ENCODE results near the gene SLC4A8.

SLC4A8 gene

DNA sequence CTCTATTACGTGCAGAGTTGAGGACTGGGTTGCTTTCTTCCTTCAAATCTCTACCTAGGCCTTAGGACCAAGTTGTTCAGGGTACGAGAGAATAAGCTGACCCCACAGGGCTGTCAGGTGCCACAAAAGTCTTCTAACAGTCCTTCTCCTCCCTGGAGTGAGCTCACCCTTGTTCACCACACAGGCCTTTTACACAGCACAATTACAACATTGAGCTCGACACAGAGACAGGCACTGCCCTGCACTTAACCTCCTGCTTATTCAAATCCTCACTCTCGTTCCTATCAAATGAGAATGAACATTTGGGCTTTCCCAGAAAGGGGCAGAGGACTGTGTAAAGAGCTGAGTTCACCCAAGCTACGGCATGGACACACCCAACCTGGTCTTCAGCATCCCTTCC is 35.8 kb upstream of the SLC4A8 start:
- POLR2A ChIA-PET: no interaction called here
- TF ChIP-seq, protein P1, sequence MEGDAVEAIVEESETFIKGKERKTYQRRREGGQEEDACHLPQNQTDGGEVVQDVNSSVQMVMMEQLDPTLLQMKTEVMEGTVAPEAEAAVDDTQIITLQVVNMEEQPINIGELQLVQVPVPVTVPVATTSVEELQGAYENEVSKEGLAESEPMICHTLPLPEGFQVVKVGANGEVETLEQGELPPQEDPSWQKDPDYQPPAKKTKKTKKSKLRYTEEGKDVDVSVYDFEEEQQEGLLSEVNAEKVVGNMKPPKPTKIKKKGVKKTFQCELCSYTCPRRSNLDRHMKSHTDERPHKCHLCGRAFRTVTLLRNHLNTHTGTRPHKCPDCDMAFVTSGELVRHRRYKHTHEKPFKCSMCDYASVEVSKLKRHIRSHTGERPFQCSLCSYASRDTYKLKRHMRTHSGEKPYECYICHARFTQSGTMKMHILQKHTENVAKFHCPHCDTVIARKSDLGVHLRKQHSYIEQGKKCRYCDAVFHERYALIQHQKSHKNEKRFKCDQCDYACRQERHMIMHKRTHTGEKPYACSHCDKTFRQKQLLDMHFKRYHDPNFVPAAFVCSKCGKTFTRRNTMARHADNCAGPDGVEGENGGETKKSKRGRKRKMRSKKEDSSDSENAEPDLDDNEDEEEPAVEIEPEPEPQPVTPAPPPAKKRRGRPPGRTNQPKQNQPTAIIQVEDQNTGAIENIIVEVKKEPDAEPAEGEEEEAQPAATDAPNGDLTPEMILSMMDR (IDR thresholded peaks at IDR 0.05; ENCODE audit: insufficient read depth, low read length, missing control alignments): no peak
- CTCF ChIA-PET: interaction anchor here (1.0 to 2.7 kb wide), 2 partner anchors 8 to 12 kb away, joined by 3 to 6 read pairs; no protein-coding TSS in a partner anchor

DNA sequence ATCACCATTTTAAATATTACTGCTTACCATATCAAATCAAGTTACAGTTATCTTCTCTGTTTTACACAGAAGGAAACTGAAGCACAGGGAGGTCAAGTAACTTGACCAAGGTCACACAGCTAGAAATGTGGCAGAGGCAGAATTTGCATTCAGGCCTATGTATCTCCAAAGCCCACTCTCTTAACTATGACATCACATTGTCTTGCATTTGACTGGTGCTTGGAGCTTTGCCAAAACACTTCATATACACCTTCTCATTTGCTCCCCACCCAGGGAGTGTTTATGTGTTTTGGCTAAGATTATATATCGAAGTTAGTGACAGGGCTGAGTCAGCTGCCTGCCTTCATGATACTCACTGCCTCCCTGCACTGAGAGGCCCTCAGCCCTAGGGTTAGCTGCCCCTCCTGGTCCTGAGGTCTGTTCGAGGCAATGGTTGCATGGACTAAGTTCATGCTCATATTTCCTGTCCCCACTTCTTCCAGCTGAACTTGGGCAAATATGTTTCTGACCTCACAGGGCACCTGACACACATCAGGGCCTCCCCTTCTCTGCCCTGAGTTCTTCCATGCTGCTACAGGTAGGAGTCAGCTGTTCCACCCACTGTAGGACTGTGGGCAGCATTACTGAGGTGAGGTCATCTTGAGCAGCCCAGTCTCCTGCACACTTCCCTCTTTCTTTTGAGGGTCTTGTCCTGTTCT is 35.2 kb upstream of the SLC4A8 start:
- H3K4me3 ChIP-seq (ENCODE audit: low read depth, low read length): no peak overlapping the region
- DNase-seq (ENCODE audit: low read depth, low spot score): no peak
- ChIA-PET CTCF (interaction anchor here (2.7 kb wide), 1 partner anchor 9 kb away, joined by 6 read pairs; no protein-coding TSS in a partner anchor), POLR2A (no interaction called here)
- TF ChIP-seq, protein P1 (IDR thresholded peaks at IDR 0.05; ENCODE audit: insufficient read depth, low read length, missing control alignments): no peak

More for the DNA sequence above, 35.8 kb upstream of the SLC4A8 start:
- DNase-seq (ENCODE audit: low read depth, low spot score): no peak
- H3K4me3 ChIP-seq (ENCODE audit: low read depth, low read length): no peak overlapping the region

GRCh38 chr12:51390457-51390856 is 34.2 kb upstream of the SLC4A8 start:
- POLR2A ChIA-PET: interaction anchor here (1.4 kb wide), 1 partner anchor 19 kb away, joined by 6 read pairs; no protein-coding TSS in a partner anchor
- TF ChIP-seq, protein P1 (IDR thresholded peaks at IDR 0.05; ENCODE audit: insufficient read depth, low read length, missing control alignments): no peak
- no peak for DNase-seq (ENCODE audit: low read depth, low spot score)
- CTCF ChIA-PET: interaction anchor here (2.7 kb wide), 1 partner anchor 10 kb away, joined by 6 read pairs; no protein-coding TSS in a partner anchor
- H3K4me3 ChIP-seq (ENCODE audit: low read depth, low read length): peak overlapping the region; percentile 63

GRCh38 chr12:51390891-51391282 is 33.7 kb upstream of the SLC4A8 start:
- ChIA-PET POLR2A (interaction anchor here (1.4 kb wide), 1 partner anchor 19 kb away, joined by 6 read pairs; no protein-coding TSS in a partner anchor), CTCF (interaction anchor here (2.7 kb wide), 1 partner anchor 10 kb away, joined by 6 read pairs; no protein-coding TSS in a partner anchor)
- TF ChIP-seq, protein P1 (IDR thresholded peaks at IDR 0.05; ENCODE audit: insufficient read depth, low read length, missing control alignments): no peak
- no peak for DNase-seq (ENCODE audit: low read depth, low spot score)
- H3K4me3 ChIP-seq (ENCODE audit: low read depth, low read length): peak overlapping the region; percentile 63

GRCh38 chr12:51391283-51392123 is 33.1 kb upstream of the SLC4A8 start, which contains the start of gene GALNT6:
TSS of gene GALNT6 (minus strand) at chr12:51391406. CDS start at chr12:51379781, 11,625 bp downstream.
- POLR2A ChIA-PET: interaction anchor here (1.4 kb wide), 1 partner anchor 20 kb away, joined by 6 read pairs; no protein-coding TSS in a partner anchor
- CTCF ChIA-PET: interaction anchor here (0.8 kb wide), 1 partner anchor 30 kb away, joined by 3 read pairs; no protein-coding TSS in a partner anchor
- TF ChIP-seq, protein P1 (IDR thresholded peaks at IDR 0.05; ENCODE audit: insufficient read depth, low read length, missing control alignments): no peak
- DNase-seq (ENCODE audit: low read depth, low spot score): no peak
- peak within 1 kb of the TSS; percentile 63 for H3K4me3 ChIP-seq (ENCODE audit: low read depth, low read length)
